DOHH2 (cell line): ENCODE results near the gene MARCHF6.

Experiments used
- EZH2phosphoT487 ChIP-seq: fragments of 200-600 bp; sonication (generic); IDR thresholded peaks from 2 replicates; pipeline ENCODE4 v1.6.1; 2017; ENCODE audit warnings: borderline replicate concordance, mild to moderate bottlenecking, antibody characterized with exemption, low read length, moderate library complexity, mixed read lengths
- TF ChIP-seq, protein P1 (sequence below): fragments of 200-600 bp; sonication (generic); IDR thresholded peaks from one replicate; pipeline ENCODE4 v1.5.1; 2014; ENCODE audit warnings: antibody characterized with exemption, mild to moderate bottlenecking, low read depth, low read length; ENCODE audit not compliant: poor library complexity, severe bottlenecking

DNA sequence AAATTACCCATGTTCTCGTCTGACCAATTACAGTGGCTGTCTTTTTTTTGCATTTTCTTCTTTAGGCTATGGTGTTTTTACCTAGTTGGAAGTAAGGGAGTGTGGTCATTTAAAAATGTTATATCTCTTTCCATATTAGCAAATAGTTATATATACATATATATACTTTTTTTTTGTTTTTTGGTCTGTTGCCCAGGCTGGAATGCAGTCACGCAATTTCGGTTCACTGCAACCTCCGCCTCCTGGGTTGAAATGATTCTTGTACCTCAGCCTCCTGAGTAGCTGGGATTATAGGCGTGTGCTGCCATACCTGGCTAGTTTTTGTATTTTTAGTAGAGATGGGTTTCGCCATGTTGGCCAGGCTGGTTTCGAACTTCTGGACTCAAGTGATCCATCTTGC lies 12.3 kb downstream of the MARCHF6 start:
- TF ChIP-seq, protein P1, sequence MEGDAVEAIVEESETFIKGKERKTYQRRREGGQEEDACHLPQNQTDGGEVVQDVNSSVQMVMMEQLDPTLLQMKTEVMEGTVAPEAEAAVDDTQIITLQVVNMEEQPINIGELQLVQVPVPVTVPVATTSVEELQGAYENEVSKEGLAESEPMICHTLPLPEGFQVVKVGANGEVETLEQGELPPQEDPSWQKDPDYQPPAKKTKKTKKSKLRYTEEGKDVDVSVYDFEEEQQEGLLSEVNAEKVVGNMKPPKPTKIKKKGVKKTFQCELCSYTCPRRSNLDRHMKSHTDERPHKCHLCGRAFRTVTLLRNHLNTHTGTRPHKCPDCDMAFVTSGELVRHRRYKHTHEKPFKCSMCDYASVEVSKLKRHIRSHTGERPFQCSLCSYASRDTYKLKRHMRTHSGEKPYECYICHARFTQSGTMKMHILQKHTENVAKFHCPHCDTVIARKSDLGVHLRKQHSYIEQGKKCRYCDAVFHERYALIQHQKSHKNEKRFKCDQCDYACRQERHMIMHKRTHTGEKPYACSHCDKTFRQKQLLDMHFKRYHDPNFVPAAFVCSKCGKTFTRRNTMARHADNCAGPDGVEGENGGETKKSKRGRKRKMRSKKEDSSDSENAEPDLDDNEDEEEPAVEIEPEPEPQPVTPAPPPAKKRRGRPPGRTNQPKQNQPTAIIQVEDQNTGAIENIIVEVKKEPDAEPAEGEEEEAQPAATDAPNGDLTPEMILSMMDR = no peak
- TF ChIP-seq EZH2phosphoT487 = no peak
